Measurements from ENCODE around the gene GIMAP4.

- no peak for TF ChIP-seq CTCF (IDR thresholded peaks at IDR 0.05)
- no peak for TF ChIP-seq POLR2A (IDR thresholded peaks at IDR 0.05)
These were observed 3.6 kb downstream of the GIMAP4 start for GRCh38 chr7:150570556-150571465.
